Measurements from ENCODE around the gene CFAP54.
"Not testable (repeated sequence)": the region's sequence is repeated elsewhere in the genome, so short reads cannot be mapped to it uniquely, and the experiment has no call there.

The CFAP54 gene

GRCh38 chr12:96474206-96474605 is 15.2 kb upstream of the CFAP54 start:
- no peak for DNase-seq (ENCODE audit: extremely low read depth in 1 of 2, low read depth in 1 of 2)

- DNase-seq (ENCODE audit: extremely low read depth in 1 of 2, low read depth in 1 of 2) = no peak
Measured at GRCh38 chr12:96478011-96478410, 11.4 kb upstream of the CFAP54 start.

GRCh38 chr12:96482086-96482485 is 7.3 kb upstream of the CFAP54 start:
- DNase-seq (ENCODE audit: extremely low read depth in 1 of 2, low read depth in 1 of 2) = no peak

- no peak for DNase-seq (ENCODE audit: extremely low read depth in 1 of 2, low read depth in 1 of 2)
Measured at GRCh38 chr12:96483116-96483515, 6.3 kb upstream of the CFAP54 start.

- no peak for DNase-seq (ENCODE audit: extremely low read depth in 1 of 2, low read depth in 1 of 2)
Measured at GRCh38 chr12:96486751-96487613, 2.4 kb upstream of the CFAP54 start.

GRCh38 chr12:96487634-96488033 is 1.7 kb upstream of the CFAP54 start:
- DNase-seq (ENCODE audit: extremely low read depth in 1 of 2, low read depth in 1 of 2) = no peak

- no peak for DNase-seq (ENCODE audit: extremely low read depth in 1 of 2, low read depth in 1 of 2)
Measured at GRCh38 chr12:96493106-96493505, 3.7 kb downstream of the CFAP54 start.

GRCh38 chr12:96494154-96494553 is 4.8 kb downstream of the CFAP54 start:
- not testable (repeated sequence) for DNase-seq (ENCODE audit: extremely low read depth in 1 of 2, low read depth in 1 of 2)

GRCh38 chr12:96495155-96495554 is 5.8 kb downstream of the CFAP54 start:
- no peak for DNase-seq (ENCODE audit: extremely low read depth in 1 of 2, low read depth in 1 of 2)

GRCh38 chr12:96495841-96496545 is 6.6 kb downstream of the CFAP54 start:
- DNase-seq (ENCODE audit: extremely low read depth in 1 of 2, low read depth in 1 of 2) = no peak

- DNase-seq (ENCODE audit: extremely low read depth in 1 of 2, low read depth in 1 of 2) = no peak
Measured at GRCh38 chr12:96496944-96497343, 7.6 kb downstream of the CFAP54 start.

GRCh38 chr12:96497855-96498254 is 8.5 kb downstream of the CFAP54 start:
- no peak for DNase-seq (ENCODE audit: extremely low read depth in 1 of 2, low read depth in 1 of 2)

GRCh38 chr12:96500693-96501092 is 11.3 kb downstream of the CFAP54 start:
- no peak for DNase-seq (ENCODE audit: extremely low read depth in 1 of 2, low read depth in 1 of 2)

GRCh38 chr12:96501133-96501761 is 11.9 kb downstream of the CFAP54 start:
- DNase-seq (ENCODE audit: extremely low read depth in 1 of 2, low read depth in 1 of 2) = no peak

GRCh38 chr12:96501908-96502307 is 12.5 kb downstream of the CFAP54 start:
- no peak for DNase-seq (ENCODE audit: extremely low read depth in 1 of 2, low read depth in 1 of 2)

GRCh38 chr12:96502477-96502876 is 13.1 kb downstream of the CFAP54 start:
- no peak for DNase-seq (ENCODE audit: extremely low read depth in 1 of 2, low read depth in 1 of 2)

- no peak for DNase-seq (ENCODE audit: extremely low read depth in 1 of 2, low read depth in 1 of 2)
Measured at GRCh38 chr12:96502949-96503532, 13.7 kb downstream of the CFAP54 start.

GRCh38 chr12:96503976-96504375 is 14.6 kb downstream of the CFAP54 start:
- no peak for DNase-seq (ENCODE audit: extremely low read depth in 1 of 2, low read depth in 1 of 2)

GRCh38 chr12:96506776-96507175 is 17.4 kb downstream of the CFAP54 start:
- no peak for DNase-seq (ENCODE audit: extremely low read depth in 1 of 2, low read depth in 1 of 2)

- no peak for DNase-seq (ENCODE audit: extremely low read depth in 1 of 2, low read depth in 1 of 2)
Measured at GRCh38 chr12:96510306-96510764, 21.0 kb downstream of the CFAP54 start.

- no peak for DNase-seq (ENCODE audit: extremely low read depth in 1 of 2, low read depth in 1 of 2)
Measured at GRCh38 chr12:96513166-96513565, 23.8 kb downstream of the CFAP54 start.

Data from stimulated activated CD8-positive, alpha-beta memory T cell treated with anti-CD3 and anti-CD28 coated beads, Interleukin-7, amount 100 ng/mL, for 48 hours (primary cell).